ENCODE results near the gene IGSF21.

The IGSF21 gene

GRCh38 chr1:18119771-18120377 lies 12.3 kb downstream of the IGSF21 start:
- no peak for DNase-seq (ENCODE audit: low read depth)

DNA sequence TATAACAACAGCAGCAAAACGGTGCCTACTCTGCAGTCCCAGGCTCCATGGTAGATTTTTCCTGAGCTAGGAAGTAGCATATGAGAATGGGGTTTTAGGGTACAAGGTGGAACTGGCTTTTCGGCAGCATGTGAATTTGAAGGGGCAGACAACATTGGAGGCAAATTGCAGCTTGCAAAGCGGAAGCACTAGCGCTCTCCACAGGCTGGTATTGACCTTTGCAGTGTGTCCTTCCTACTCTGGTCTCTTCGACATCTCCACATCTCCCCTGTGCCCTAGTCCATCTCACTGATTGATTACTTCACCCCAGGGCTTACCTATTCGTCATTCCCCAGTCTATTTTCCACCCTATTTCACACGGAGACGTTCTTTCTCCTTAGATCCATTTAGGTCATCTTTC lies 13.0 kb downstream of the IGSF21 start:
- no peak for DNase-seq (ENCODE audit: low read depth)

- DNase-seq (ENCODE audit: low read depth): no peak
These were observed 13.6 kb downstream of the IGSF21 start for GRCh38 chr1:18121072-18121820.

- DNase-seq (ENCODE audit: low read depth): no peak
These were observed 15.9 kb downstream of the IGSF21 start for GRCh38 chr1:18123467-18123992.

GRCh38 chr1:18124977-18125376 lies 17.4 kb downstream of the IGSF21 start:
- DNase-seq (ENCODE audit: low read depth): no peak

DNA sequence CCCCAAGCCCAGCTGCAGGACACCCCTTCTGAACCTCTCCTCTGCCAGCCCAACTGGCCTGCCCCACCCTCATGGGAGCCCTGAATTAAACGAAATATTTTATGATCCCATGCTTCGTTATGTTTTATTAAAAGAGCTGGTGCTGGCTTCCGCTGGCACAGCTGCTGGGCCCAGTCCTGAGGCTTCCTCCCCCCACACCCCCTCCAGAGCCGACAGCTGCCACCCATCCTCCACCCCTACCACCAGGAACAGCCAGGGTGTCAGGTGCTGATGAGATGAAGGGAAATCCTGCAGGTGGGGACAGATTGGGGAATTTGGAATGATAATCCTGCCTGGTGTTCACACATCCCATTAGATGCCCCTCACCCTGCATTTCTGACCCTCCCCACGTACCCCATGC lies 19.0 kb downstream of the IGSF21 start:
- DNase-seq (ENCODE audit: low read depth): no peak

GRCh38 chr1:18128298-18128697 lies 20.7 kb downstream of the IGSF21 start:
- no peak for DNase-seq (ENCODE audit: low read depth)

DNA sequence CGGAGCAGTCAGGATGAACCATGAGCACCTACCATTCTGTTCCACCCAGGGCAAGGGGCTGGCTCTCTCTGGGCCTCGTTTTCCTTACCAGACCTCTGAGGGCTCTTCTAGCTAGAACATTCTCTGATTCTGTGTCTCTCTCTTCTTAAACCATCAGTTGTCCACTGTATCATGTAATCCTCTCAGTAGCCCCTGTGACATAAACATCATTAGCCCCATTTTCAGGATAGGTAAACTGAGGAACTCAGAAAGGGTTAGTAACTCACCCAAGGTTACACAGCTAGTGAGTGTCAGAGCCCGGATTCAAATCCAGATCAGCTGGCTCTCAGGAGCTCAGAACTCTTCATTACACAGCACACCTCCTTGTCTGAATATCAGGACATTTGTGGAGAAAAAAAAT lies 22.8 kb downstream of the IGSF21 start:
- DNase-seq (ENCODE audit: low read depth): no peak

DNA sequence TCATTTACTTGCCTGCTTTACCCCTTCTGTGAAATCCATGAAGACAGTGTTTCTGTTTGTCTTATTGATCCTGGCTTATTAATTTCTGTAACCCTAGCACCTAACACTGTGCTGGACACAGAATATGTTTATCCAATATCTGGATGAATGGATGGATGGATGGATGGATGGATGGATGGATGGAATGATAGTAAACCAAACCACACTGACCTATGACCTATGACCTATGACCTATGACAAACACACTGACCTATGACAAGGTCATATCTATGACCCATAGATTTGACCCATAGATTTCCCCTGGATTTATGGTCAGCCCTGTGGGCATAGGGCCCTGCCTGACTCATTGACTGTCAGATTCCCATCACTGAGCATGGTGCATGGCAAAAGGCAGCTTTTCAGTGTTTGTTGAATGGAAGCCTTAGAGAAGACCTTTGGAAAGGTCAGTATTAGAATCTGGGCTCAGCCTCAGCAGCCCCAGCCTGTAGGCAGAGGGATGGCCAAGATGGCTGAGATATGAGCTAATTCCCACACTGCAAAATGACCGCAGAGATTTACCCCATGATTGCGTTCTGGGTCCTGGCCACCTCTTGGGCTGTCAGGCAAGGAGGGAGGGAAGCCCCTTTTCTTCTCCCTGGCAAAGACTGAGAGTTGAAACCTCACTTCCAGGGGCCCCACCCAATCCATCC lies 24.6 kb downstream of the IGSF21 start:
- no peak for DNase-seq (ENCODE audit: low read depth)

GRCh38 chr1:18132711-18133541 lies 25.3 kb downstream of the IGSF21 start:
- DNase-seq (ENCODE audit: low read depth): no peak

DNA sequence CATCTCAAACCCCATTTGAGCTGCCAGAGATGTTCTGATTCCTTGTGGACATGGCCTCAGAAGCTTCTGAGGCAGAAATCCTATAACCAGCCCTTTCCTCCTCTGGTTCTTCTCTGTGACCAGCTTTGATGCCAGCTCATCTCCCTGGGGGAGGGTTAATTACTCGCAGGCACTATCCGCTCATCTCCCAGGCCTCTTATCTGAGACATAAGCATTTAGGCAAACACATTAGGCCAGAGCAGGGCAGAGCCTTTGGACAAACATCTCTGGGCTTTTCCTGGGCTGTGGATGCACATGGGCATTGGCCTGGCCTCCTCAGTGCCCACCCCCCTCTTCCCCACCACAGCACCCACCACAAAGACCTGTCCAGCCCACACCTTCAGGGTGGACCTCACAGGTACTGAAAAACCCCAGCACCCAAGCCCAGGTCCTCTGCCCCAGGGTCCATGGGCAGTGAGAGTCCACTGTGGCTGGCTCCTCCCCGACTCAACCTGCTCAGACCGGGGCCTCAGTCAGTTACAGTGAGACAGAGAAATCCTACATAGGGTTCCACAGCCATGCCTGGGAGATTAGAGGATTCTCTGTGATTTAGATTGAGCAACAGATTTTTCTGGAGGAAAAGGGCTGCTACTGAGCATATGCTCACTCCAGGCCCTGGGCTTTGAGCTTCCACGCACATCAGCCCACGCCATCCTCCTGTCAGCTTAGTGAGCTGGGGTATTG lies 26.9 kb downstream of the IGSF21 start:
- no peak for DNase-seq (ENCODE audit: low read depth)

DNA sequence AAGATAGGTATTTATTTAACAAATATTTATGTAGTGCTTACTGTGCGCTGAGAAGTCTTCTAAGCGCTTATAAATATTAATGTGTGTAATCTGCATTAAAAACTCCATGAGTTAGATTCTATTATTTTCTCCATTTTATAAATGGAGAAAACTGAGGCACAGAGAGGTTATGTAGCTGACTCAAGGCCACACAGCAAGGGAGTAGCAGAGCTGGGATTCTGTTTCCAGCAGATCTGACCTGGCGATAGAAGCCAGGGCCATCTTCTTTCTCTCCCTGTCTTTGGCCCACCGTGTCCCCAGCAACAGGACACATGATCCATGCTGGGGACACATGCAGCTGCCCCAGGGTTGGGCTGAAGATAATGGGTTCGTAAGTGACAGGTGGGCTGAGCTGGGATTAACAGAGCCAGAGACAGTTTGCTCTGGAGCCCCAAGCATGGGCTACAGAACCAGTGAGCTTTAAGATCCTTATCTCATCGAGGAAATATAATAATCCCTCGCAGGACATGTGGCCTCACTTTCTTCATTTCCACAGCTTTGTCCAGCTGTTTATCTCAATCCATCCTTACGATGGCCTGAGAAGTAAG lies 30.3 kb downstream of the IGSF21 start:
- no peak for DNase-seq (ENCODE audit: low read depth)

DNA sequence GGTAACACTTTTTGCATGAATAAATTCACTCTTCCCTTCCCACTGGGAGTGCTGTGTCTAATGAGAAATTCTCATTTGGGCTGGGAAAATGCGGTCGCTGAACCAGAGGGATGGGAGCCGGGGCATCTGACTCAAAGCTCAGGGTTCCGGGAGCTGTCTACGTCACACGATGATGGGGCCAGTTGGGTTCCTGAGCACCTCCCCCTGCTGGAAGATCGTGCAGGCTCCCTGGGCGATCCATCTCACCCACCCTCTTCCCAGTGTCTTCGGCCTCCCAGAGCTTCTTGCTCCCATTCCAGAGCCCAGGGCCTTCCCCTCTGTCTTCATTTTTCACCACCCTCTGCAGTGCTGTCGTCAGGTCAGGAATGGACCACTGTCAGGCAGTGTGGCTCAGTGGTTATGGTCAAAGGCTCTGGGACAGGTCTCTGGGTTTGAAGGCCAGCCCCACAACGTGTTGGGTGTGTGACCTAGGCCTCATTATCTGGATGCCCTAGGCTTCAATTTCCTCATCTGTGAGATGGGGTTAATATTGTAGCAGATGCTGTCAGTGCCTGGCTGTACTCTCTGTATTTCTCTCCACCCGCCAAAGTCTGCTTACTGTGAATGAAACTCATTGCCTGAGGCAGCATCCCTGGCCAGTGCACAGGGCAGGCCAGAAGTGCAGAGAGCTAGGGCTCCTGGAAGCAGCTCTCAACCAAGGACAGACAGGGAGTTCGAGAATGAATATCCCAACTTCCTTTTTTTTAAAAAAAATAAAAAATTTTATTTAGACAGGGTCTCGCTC lies 31.8 kb downstream of the IGSF21 start:
- DNase-seq (ENCODE audit: low read depth): no peak

DNA sequence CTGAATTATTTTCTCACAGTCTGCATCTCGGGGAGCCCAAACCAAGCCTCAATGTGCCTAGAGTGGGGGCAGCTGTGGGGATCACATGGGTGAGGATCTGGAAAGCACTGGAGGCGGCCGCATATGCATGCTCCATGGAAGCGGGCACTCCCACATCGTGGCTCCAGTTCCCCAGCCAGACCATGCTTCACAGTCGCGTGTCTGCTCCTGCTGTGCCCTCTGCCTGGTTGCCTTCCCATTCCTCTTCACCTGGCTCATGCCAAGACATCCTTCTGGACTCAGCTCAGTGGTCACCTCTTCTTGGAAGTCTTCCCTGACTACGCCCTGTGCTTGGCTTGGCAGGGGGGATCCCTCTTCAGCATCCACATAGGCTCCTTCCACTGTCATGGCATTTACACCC lies 32.8 kb downstream of the IGSF21 start:
- no peak for DNase-seq (ENCODE audit: low read depth)

GRCh38 chr1:18141661-18142060 lies 34.1 kb downstream of the IGSF21 start:
- no peak for DNase-seq (ENCODE audit: low read depth)

DNA sequence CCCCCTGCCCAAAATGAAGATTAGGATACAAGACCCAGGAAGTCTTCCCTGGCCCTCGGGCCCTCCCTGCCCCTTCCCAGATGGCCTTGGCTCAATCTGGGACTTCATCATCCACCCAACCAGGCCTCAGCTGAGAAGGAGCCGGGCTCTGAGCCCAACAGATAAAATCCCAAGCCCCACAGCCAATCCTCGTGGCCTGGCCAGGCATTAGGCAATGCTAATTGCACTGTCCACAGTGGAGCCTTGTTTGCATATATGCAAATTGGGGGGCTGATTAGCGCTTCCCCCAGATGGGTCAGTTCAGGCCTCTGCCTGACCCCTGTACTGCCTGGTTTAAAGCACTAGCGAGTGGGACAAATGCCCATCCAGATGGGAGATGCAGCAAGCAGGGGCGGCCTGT lies 34.9 kb downstream of the IGSF21 start:
- no peak for DNase-seq (ENCODE audit: low read depth)

DNA sequence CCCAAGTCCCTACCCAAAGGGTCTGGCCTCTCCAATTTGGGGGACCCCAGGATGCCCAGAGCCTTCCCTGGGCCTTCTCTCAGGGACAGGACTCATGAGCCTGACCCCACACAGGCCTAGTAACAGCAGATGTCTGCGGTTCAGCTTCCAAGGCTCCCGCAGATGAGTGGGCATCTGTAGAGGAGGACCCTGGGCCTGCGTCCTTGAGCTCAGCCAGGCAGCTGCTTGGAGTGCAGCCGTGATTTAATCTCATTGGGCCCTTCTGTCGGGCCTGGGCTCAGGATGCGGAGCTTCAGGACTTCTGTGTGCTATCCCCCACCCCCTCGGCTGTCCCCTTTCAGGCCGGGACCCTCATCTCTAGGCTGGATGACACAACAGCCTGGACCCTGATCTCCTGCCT lies 35.4 kb downstream of the IGSF21 start:
- no peak for DNase-seq (ENCODE audit: low read depth)

DNA sequence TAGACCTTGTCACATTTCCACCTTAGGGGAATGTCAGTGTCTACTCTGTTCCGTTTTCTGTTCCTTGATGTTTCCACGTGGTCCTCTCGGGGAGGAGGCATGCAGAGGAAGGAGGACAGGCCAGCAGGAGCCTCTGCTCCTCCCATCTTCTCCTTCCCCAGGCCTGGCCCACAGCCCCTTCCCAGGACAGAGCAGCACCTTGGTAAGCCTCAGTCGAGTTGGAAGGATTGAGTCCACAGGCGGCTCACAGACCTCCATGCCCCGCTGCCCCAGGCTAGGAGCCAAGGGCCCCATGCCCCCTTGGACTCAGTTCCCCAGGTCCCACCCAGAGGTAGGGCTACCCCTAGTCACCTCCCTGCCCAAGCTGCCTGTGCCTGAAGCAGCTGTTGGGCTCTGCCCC lies 36.5 kb downstream of the IGSF21 start:
- DNase-seq (ENCODE audit: low read depth): no peak

DNA sequence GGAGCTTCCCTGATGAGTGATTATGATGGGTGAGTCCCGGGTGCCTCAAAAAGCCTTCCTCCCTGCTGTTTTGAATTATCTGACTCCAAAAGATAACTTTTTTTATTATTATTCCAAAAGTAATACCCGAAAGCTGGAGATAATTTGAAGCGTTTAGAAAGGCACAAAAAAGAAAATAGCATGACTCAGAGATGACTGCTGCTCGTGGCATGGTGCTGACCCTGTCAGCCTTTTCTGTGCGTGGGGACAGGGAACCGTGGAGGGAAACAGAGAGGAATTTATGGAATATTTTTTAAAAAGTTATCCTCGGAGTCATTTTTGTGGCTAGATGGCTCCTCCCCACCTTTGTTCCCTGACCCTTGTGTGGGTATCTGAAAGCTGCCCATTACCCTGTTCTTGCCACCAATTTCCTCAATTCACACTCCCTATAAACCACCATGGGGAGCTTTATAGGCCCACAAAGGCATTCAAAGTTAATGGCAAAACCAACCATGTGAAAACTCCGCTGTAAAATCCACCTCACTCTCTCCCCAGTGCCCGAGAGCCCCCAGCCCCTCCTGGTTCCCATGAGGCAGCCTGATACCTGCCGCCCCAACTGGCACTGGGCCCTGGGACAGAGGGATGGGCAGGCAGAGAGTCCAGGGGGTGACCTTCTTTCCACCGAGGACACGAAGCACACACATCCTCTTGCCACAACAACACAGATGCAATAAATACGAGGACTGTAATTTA lies 37.5 kb downstream of the IGSF21 start:
- no peak for DNase-seq (ENCODE audit: low read depth)

All from fibroblast of the conjunctiva (primary cell).